Peyer's patch (tissue), 4 donors: ENCODE measurements around the gene HDAC8.

Experiments used
- POLR2A ChIP-seq, 2 donors: fragments of 450-650 bp; IDR thresholded peaks; one replicate each; pipeline ENCODE4 v1.5.1; 2017; ENCODE audit warnings: antibody characterized with exemption in 2 of 2, mild to moderate bottlenecking in 2 of 2, moderate library complexity in 2 of 2
- TF ChIP-seq, protein P1 (sequence below), 6 experiments: fragments of 450-650 bp in 4 of 6; fragments of 200-600 bp in 2 of 6; sonication (generic) in 1 of 6; IDR thresholded peaks; one replicate each; pipeline ENCODE4 v1.5.1; 2017 to 2019; ENCODE audit warnings: antibody characterized with exemption in 6 of 6, mild to moderate bottlenecking in 3 of 6, moderate library complexity in 1 of 6

DNA sequence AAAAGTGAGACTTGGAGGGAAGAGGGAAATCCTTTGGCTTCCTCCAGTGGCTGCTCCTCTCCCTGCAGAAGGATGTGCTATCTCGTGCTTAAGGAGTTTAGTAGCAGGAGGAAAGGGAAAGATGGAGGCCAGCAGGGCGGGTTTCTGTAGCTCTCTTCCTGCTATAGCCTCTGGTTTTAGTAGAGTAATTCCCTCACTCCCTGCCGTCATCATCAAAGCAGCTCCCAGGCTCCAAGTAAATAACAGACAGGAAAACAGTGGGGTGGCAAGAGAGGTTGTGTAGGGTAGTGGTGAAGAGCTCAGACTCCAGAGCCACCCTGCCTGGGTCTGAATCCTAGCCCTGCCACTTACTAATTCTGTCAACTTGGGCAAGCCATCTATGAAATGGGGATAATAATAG, 185.4 kb downstream of the HDAC8 start:
- TF ChIP-seq, protein P1, sequence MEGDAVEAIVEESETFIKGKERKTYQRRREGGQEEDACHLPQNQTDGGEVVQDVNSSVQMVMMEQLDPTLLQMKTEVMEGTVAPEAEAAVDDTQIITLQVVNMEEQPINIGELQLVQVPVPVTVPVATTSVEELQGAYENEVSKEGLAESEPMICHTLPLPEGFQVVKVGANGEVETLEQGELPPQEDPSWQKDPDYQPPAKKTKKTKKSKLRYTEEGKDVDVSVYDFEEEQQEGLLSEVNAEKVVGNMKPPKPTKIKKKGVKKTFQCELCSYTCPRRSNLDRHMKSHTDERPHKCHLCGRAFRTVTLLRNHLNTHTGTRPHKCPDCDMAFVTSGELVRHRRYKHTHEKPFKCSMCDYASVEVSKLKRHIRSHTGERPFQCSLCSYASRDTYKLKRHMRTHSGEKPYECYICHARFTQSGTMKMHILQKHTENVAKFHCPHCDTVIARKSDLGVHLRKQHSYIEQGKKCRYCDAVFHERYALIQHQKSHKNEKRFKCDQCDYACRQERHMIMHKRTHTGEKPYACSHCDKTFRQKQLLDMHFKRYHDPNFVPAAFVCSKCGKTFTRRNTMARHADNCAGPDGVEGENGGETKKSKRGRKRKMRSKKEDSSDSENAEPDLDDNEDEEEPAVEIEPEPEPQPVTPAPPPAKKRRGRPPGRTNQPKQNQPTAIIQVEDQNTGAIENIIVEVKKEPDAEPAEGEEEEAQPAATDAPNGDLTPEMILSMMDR (IDR thresholded peaks at IDR 0.05) = no peak
- TF ChIP-seq POLR2A (IDR thresholded peaks at IDR 0.05) = no peak
